GM21737 (cell line): ENCODE measurements around the gene GALNT14.
"Not testable (repeated sequence)": the region's sequence is repeated elsewhere in the genome, so short reads cannot be mapped to it uniquely, and the experiment has no call there.

Experiments
- ATAC-seq: cut with Tn5 transposase; IDR thresholded peaks from one replicate; pipeline ENCODE4 v1.9.1; 2021; ENCODE audit warnings: mild to moderate bottlenecking, moderate library complexity; ENCODE audit not compliant: unreplicated experiment

The GALNT14 gene, protein sequence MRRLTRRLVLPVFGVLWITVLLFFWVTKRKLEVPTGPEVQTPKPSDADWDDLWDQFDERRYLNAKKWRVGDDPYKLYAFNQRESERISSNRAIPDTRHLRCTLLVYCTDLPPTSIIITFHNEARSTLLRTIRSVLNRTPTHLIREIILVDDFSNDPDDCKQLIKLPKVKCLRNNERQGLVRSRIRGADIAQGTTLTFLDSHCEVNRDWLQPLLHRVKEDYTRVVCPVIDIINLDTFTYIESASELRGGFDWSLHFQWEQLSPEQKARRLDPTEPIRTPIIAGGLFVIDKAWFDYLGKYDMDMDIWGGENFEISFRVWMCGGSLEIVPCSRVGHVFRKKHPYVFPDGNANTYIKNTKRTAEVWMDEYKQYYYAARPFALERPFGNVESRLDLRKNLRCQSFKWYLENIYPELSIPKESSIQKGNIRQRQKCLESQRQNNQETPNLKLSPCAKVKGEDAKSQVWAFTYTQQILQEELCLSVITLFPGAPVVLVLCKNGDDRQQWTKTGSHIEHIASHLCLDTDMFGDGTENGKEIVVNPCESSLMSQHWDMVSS

GRCh38 chr2:31138037-31138962 is at the start of gene GALNT14:
Gene GALNT14 (minus strand): TSS chr2:31138440. CDS start chr2:31138086, 354 bp downstream.
- no peak for ATAC-seq

DNA sequence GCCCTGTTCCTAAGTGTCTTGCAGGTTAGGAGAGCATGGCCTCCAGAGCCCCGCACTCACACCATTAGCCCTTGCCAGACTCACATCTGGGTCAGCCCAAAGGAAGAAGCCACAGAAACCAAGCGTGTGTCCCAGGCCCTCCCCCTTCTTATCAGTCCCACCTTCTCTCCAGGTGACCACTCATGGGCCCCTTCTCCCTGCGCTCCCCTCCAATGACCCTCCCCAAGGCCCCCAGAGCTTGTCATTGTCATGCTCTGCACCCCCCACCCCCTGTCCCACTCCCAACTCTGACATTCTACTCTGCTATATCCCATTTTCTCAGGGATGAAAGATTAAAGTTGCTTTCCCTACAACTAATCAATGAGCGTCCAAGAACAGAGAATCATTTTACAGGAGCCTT is 48.9 kb upstream of the GALNT14 start:
- ATAC-seq = no peak

DNA sequence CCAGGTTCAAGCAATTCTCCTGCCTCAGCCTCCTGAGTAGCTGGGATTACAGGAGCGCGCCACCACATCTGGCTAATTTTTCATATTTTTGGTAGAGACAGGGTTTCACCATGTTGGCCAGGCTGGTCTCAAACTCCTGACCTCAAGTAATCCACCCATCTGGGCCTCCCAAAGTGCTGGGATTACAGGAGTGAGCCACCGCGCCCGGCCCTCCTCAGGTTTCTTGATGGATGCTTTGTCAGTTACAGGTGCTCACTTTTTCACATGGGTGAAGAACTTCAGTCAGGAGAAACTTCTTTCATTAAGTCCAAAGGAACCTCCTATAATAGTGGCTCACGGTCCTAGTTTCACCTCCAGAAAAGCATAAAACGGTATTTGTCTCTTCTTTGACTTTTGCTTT is 45.7 kb upstream of the GALNT14 start:
- not testable (repeated sequence) for ATAC-seq

GRCh38 chr2:31176742-31177141 is 38.5 kb upstream of the GALNT14 start:
- ATAC-seq = no peak

DNA sequence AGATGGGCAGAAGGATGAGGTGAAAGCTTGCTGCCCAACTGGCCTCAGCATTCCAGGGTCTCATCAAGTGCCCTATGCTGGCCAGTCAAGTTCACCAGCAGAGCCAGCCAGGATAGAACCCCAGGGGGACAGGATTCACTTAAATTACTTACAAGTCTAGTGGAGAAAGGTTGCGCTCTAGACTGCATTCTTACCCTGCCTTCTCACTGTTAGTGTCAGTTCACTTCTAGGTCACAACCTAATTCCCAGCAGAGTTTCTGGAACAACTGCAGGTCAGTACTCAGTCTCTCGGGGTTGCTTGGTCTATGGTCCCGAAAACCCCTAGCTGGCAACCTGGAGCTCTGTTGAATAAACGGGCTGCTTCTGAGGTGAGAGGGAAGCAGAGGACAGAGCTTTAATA is 32.9 kb upstream of the GALNT14 start:
- no peak for ATAC-seq

DNA sequence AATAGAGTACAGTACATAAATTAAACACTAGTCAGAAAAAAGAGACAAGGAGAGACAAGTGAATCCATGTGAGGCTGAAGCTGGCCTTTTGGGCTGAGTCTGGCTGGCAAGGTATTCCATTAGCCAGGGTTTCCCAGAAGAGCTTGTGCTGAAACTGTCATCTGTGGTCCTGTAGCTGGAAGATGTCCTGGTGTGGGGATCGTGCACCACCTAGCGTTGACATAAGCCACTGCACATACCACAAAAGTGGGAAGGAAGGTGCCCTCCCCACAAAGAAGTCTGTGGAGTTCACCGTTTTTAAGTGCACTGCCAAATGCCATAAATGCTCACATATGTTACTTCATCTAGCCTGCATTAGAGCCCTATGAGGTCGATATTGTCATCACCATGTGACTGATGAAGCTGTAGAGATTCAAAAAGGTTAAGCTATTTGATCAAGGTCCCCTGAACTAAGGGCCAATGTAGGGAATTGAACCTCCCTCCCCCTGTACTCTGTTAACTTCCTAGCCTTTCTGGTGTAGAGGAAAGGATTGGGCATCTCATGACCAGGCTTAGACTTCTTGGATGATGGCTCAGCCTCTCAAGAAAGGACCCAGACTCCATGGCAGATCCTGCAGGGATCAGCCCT is 31.9 kb upstream of the GALNT14 start:
- no peak for ATAC-seq

DNA sequence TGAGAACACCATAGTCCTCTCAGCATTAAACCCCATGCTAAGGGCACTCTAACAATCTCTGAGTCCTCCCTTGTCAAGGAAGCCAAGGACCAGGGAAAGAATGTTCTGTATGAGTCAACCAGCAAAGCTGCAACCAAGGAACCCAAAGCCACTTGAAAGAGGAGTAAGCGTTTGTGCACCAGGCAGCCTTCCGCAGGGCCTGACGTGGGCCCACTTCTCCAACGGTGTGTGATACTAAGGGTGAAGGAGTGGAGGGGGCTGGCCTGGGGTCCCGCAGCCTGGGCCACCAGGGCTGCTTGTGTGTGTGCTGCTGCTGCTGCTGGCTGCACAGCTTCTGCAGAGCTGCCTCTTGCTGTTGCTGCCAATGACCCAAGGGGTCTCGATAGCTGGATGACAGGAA is 30.1 kb upstream of the GALNT14 start:
- ATAC-seq = no peak

DNA sequence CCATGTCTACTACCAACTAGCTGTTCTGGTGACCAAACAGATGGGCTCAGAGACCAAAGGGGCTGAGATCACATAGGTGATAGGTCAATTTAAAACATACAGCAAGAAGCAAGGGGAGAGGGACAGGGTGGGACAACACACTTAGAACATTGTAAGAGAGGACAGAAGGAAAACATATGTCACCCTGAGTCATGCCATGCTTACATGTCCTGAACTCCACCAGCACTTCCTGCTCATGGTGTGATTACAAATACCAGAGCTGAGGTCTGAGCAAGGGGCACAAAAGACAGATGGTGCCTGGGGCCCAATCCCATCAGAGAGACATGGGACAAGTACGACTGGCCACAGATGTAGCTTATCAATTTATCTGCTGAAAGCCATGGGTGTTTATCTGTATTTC is 28.7 kb upstream of the GALNT14 start:
- no peak for ATAC-seq

DNA sequence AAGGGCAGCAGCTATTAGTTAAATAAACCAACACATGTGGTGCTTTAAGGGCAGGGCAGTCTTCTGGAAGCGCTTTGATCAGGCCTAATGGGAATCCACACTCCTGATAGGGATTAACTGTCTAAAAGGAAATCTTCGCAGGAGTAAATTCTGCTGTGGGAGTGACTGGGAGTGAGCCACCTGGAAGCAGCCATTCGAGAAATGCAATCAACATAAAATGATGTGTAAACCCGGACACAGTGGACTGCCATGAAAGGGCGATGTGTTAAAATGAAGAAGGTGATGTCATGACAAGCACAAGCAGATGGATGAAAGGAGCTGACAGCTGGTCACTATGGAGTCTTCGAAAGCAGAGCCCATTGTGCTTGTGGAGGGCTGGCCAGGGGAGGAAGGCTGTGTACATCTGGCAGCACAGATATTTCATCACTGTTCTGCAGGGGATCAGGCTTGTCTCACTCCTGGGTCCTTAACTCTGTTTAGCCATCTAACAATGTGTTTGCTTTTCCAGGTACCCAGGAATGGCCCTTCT is 24.8 kb upstream of the GALNT14 start:
- no peak for ATAC-seq

GRCh38 chr2:31161637-31162036 is 23.4 kb upstream of the GALNT14 start:
- ATAC-seq = no peak

GRCh38 chr2:31151501-31151900 is 13.3 kb upstream of the GALNT14 start:
- no peak for ATAC-seq

- no peak for ATAC-seq
Measured at GRCh38 chr2:31150120-31150670, 12.0 kb upstream of the GALNT14 start.

DNA sequence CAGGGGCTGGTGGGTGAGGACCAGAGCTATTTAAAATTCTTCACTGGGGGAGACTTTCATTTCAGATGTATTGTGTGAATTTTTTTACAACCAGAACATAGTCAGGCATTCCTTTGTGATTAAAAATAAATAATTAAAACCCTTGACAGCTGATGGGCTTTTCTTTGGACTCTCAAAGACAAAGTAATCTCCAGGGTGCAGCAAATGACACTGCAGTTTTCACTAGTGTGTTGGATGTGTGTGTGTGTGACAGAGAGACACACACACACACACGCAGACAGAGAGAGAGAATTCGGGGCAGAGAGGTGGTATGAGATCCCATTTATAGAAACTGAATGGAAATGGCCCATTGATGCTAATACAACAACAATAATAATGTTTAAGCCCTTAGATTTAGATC is 10.3 kb upstream of the GALNT14 start:
- no peak for ATAC-seq

- ATAC-seq = no peak
Measured at GRCh38 chr2:31147645-31148044, 9.4 kb upstream of the GALNT14 start.

- ATAC-seq = no peak
Measured at GRCh38 chr2:31142110-31142509, 3.9 kb upstream of the GALNT14 start.

- ATAC-seq = no peak
Measured at GRCh38 chr2:31141443-31142085, 3.3 kb upstream of the GALNT14 start.

- no peak for ATAC-seq
Measured at GRCh38 chr2:31140151-31140550, 1.9 kb upstream of the GALNT14 start.

DNA sequence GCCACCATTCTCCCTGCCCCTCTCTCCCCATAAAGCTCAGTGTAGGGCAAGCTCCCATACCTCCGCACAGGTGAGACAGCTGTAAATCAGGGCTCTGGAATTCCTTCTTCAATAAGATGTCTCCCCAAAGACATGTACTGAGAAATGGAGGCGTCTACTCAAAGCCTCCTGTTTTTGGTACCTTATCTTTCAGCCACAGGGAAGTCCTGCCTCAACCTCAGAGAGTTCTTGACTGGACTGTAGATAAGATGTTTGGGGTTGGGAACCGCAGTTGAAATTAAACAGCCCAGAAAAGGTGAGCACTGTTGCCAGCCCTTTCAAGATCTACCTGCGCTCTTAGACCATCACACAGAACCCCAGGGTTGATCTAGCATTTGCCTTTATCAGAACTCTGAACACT is 1.4 kb upstream of the GALNT14 start:
- ATAC-seq = no peak

- no peak for ATAC-seq
Measured at GRCh38 chr2:31137211-31138036, 816 bp downstream of the GALNT14 start.
